Measurements from ENCODE around the gene GOLT1B. TPM values are rescaled to one million over a fixed set of nuclear protein-coding genes. Genes with fewer than 3 reads are reported as not detected.

GOLT1B gene
- total and polyA plus RNA-seq, 2 of the 13 experiments (the other 11 are each of a cell fraction or from before 2014, with no cell fraction given): 23.6 to 38.4 TPM

- TF ChIP-seq NONO (IDR thresholded peaks at IDR 0.05): no peak
- peak; percentile 60; the same call in 1 of the 2 replicates for TF ChIP-seq NONO (CRISPR knock-in tag; conservative IDR thresholded peaks at IDR 0.05)
- no peak; the same call in 1 of the 2 replicates for TF ChIP-seq IRF2 (CRISPR knock-in tag; IDR thresholded peaks at IDR 0.05)
- no peak for TF ChIP-seq ZNF34 (CRISPR knock-in tag; IDR thresholded peaks at IDR 0.05; ENCODE audit: borderline replicate concordance)
- 0 out of 2 replicates have a peak, but pooled peaks have one; percentile 29 for TF ChIP-seq ZNF275 (CRISPR knock-in tag; IDR thresholded peaks at IDR 0.05; ENCODE audit: borderline replicate concordance)
- TF ChIP-seq TCF7L2 (IDR thresholded peaks at IDR 0.05; ENCODE audit: low read depth, low read length): no peak
- no peak for TF ChIP-seq CBX1 (IDR thresholded peaks at IDR 0.05; ENCODE audit: low read depth)
- TF ChIP-seq, protein P1, sequence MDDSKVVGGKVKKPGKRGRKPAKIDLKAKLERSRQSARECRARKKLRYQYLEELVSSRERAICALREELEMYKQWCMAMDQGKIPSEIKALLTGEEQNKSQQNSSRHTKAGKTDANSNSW (CRISPR knock-in tag; IDR thresholded peaks at IDR 0.05; ENCODE audit: borderline replicate concordance): no peak
- no peak for TF ChIP-seq HOXD1 (CRISPR knock-in tag; IDR thresholded peaks at IDR 0.05)
- TF ChIP-seq, protein P2, sequence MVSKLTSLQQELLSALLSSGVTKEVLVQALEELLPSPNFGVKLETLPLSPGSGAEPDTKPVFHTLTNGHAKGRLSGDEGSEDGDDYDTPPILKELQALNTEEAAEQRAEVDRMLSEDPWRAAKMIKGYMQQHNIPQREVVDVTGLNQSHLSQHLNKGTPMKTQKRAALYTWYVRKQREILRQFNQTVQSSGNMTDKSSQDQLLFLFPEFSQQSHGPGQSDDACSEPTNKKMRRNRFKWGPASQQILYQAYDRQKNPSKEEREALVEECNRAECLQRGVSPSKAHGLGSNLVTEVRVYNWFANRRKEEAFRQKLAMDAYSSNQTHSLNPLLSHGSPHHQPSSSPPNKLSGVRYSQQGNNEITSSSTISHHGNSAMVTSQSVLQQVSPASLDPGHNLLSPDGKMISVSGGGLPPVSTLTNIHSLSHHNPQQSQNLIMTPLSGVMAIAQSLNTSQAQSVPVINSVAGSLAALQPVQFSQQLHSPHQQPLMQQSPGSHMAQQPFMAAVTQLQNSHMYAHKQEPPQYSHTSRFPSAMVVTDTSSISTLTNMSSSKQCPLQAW (CRISPR knock-in tag; IDR thresholded peaks at IDR 0.05): peak; percentile 31; the same call in 1 of the 2 replicates
- no peak for TF ChIP-seq SP140L (CRISPR knock-in tag; IDR thresholded peaks at IDR 0.05; ENCODE audit: borderline replicate concordance)
- TF ChIP-seq, protein P3, sequence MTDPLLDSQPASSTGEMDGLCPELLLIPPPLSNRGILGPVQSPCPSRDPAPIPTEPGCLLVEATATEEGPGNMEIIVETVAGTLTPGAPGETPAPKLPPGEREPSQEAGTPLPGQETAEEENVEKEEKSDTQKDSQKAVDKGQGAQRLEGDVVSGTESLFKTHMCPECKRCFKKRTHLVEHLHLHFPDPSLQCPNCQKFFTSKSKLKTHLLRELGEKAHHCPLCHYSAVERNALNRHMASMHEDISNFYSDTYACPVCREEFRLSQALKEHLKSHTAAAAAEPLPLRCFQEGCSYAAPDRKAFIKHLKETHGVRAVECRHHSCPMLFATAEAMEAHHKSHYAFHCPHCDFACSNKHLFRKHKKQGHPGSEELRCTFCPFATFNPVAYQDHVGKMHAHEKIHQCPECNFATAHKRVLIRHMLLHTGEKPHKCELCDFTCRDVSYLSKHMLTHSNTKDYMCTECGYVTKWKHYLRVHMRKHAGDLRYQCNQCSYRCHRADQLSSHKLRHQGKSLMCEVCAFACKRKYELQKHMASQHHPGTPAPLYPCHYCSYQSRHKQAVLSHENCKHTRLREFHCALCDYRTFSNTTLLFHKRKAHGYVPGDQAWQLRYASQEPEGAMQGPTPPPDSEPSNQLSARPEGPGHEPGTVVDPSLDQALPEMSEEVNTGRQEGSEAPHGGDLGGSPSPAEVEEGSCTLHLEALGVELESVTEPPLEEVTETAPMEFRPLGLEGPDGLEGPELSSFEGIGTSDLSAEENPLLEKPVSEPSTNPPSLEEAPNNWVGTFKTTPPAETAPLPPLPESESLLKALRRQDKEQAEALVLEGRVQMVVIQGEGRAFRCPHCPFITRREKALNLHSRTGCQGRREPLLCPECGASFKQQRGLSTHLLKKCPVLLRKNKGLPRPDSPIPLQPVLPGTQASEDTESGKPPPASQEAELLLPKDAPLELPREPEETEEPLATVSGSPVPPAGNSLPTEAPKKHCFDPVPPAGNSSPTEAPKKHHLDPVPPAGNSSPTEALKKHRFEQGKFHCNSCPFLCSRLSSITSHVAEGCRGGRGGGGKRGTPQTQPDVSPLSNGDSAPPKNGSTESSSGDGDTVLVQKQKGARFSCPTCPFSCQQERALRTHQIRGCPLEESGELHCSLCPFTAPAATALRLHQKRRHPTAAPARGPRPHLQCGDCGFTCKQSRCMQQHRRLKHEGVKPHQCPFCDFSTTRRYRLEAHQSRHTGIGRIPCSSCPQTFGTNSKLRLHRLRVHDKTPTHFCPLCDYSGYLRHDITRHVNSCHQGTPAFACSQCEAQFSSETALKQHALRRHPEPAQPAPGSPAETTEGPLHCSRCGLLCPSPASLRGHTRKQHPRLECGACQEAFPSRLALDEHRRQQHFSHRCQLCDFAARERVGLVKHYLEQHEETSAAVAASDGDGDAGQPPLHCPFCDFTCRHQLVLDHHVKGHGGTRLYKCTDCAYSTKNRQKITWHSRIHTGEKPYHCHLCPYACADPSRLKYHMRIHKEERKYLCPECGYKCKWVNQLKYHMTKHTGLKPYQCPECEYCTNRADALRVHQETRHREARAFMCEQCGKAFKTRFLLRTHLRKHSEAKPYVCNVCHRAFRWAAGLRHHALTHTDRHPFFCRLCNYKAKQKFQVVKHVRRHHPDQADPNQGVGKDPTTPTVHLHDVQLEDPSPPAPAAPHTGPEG (CRISPR knock-in tag; IDR thresholded peaks at IDR 0.05): peak; percentile 80; the same call in 1 of the 2 replicates
- TF ChIP-seq ZNF597 (CRISPR knock-in tag; IDR thresholded peaks at IDR 0.05): no peak
- TF ChIP-seq KMT2B (CRISPR knock-in tag; IDR thresholded peaks at IDR 0.05): peak; percentile 93
- peak; percentile 25; the same call in 1 of the 2 replicates for TF ChIP-seq ETV5 (CRISPR knock-in tag; IDR thresholded peaks at IDR 0.05; ENCODE audit: borderline replicate concordance)
- no peak for TF ChIP-seq SNAI1 (CRISPR knock-in tag; IDR thresholded peaks at IDR 0.05; ENCODE audit: borderline replicate concordance)
- TF ChIP-seq ZNF891 (CRISPR knock-in tag; IDR thresholded peaks at IDR 0.05): no peak
- TF ChIP-seq SYNCRIP (IDR thresholded peaks at IDR 0.05; ENCODE audit: insufficient read depth, low read depth, low read length): no peak
Observed at GRCh38 chr12:21501258-21502163, at the start of gene GOLT1B, which contains the start of gene RECQL (continued).

All from HepG2 (cell line).